Spinal cord (tissue), 10 donors: Measurements from ENCODE around the gene CEP350. TPM values are rescaled to one million over a fixed set of nuclear protein-coding genes. Genes with fewer than 3 reads are reported as not detected.
A peak's percentile ranks its signal among the peaks of the same experiment; 100 is the strongest.
"Not testable (repeated sequence)": the region's sequence is repeated elsewhere in the genome, so short reads cannot be mapped to it uniquely, and the experiment has no call there.

Source experiments
- DNase-seq, 6 donors: peaks; one replicate each; pipeline versions ENCODE4 v3.0.0 to v3.0.0-alpha.2; 2013 to 2015; ENCODE audit warnings: low spot score in 6 of 6, low read depth in 4 of 6
- H3K27ac ChIP-seq: one replicate; pipeline ENCODE4 v1.5.1; 2013; ENCODE audit warnings: low read depth, low read length, control low read depth
- H3K27me3 ChIP-seq: one replicate; pipeline ENCODE4 v1.6.1; 2013; ENCODE audit warnings: low read length; ENCODE audit not compliant: control insufficient read depth, insufficient read depth
- H3K36me3 ChIP-seq: one replicate; pipeline ENCODE4 v1.6.1; 2013; ENCODE audit warnings: low read length; ENCODE audit not compliant: control insufficient read depth, insufficient read depth
- H3K4me1 ChIP-seq: one replicate; pipeline ENCODE4 v1.6.1; 2013; ENCODE audit warnings: low read length; ENCODE audit not compliant: control insufficient read depth, insufficient read depth
- H3K4me3 ChIP-seq: one replicate; pipeline ENCODE4 v1.5.1; 2013; ENCODE audit warnings: low read depth, low read length, control low read depth
- H3K9me3 ChIP-seq: one replicate; pipeline ENCODE4 v1.6.1; 2013; ENCODE audit warnings: low read length; ENCODE audit not compliant: control insufficient read depth, insufficient read depth
- WGBS: methylation state at CpG from one replicate; pipeline ENCODE4 v1.1.5; 2013; ENCODE audit warnings: missing lambda C conversion rate; ENCODE audit not compliant: insufficient coverage; 5-methylcytosine and 5-hydroxymethylcytosine counted together
- polyA plus RNA-seq, 2 donors: library from polyadenylated mRNA; unstranded; fragments of 120-200 nt; gene quantifications; one replicate each; pipeline ENCODE4 v1.2.1, GENCODE V29; 2013; ENCODE audit not compliant: insufficient read length in 2 of 2
- total RNA-seq, 2 donors: library from RNA; depleted of rRNA in 1 of 2; stranded (reverse); fragments of 120-200 nt in 1 of 2; fragments of >200 nt in 1 of 2; gene quantifications; one replicate each; pipeline versions ENCODE4 v1.2.3 to v1.2.4, GENCODE V29; 2013 to 2014
- donor health status: healthy.

Gene CEP350
- total and polyA plus RNA-seq, 4 donors, result 16.8 to 98.3 (median 47.2) TPM

DNA sequence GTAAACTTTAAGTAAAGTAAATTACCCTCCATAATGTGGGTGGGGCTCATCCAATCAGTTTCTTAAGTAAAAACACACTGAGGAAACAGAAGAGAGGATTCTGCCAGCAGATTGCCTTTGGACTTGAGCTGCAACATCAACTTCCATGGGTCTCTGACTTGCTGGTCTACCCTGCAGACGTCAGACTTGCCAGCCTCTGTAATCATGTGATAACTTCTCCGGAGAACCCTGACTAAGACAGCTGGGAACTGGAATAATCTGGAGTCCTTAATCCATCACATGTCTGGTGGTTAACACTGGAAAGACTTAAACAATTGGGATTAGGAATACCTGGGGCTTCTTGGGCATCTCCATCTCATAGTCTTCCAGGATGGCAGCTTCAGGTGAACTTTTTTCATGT lies 13.2 kb upstream of the CEP350 start:
- no peaks in the 10 kb centered on the region for H3K4me1 ChIP-seq
- H3K27me3 ChIP-seq, result no peaks in the 10 kb centered on the region
- H3K4me3 ChIP-seq, result no peak overlapping the region
- 75% methylated on average over 2 of the region's 2 CpGs for whole genome bisulfite sequencing
- H3K36me3 ChIP-seq, result no peaks in the 10 kb centered on the region
- no peak for DNase-seq
- no peak overlapping the region for H3K27ac ChIP-seq
- no peaks in the 10 kb centered on the region for H3K9me3 ChIP-seq

DNA sequence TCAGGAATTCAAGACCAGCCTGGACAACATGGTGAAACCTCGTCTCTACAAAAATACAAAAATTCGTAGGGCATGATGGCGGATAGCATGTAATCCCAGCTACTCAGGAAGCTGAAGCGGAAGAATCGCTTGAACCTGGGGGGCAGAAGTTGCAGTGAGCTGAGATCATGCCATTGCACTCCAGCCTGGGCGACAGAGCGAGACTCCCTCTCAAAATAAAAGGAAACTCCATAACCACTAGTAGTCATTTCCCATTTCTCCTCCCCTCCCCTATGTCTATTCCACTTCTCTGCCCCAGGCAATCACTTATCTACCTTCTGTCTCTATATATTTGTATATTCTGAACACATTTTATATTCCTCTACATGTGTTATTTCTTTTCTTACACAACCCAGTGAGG lies 4.0 kb upstream of the CEP350 start:
- Histone ChIP-seq H3K4me3 (no peak overlapping the region), H3K9me3 (no peaks in the 10 kb centered on the region), H3K36me3 (no peaks in the 10 kb centered on the region), H3K27ac (no peak overlapping the region), H3K4me1 (no peaks in the 10 kb centered on the region), H3K27me3 (no peaks in the 10 kb centered on the region)
- 92% methylated on average over 7 of the region's 7 CpGs for WGBS
- no peak for DNase-seq

DNA sequence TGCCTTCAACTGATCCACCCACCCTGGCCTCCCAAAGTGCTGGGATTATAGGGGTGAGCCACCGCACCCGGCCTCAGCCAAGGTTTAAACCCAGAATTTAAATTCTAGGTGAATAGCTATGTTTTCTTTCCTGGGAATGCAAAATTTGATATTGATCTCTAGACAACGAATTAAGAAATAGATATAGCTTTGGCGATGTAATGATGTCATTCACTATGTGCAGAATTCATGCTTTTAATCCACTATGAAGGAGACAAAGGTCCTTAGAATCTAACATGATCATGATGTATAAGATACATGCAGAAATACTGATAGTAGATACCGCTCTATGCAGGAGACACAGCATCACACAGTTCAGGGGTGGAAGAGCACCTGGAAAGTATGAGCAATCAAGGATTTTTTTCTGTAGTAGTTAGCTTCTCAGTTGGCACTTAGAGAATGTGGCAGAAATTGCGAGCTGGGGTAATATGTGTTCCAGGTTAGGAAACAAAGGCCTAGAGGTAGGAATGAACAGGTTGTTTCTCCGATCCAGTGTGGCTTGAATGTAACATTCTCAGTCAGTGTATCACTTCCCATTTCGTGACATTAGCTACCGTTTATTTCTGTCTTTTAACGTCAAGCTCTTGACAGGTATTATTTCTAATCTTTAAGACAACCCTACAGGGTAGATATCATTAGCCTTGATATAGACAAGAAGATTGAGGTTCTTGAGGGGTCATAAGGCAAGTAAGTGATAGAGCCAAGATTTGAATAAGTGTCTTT lies 3.0 kb upstream of the CEP350 start:
- no peak for DNase-seq
- H3K4me1 ChIP-seq, result no peaks in the 10 kb centered on the region
- H3K36me3 ChIP-seq, result no peaks in the 10 kb centered on the region
- H3K27me3 ChIP-seq, result no peaks in the 10 kb centered on the region
- WGBS, result 91% methylated on average over 3 of the region's 10 CpGs
- no peaks in the 10 kb centered on the region for H3K9me3 ChIP-seq
- H3K27ac ChIP-seq, result no peak overlapping the region
- H3K4me3 ChIP-seq, result no peak overlapping the region

DNA sequence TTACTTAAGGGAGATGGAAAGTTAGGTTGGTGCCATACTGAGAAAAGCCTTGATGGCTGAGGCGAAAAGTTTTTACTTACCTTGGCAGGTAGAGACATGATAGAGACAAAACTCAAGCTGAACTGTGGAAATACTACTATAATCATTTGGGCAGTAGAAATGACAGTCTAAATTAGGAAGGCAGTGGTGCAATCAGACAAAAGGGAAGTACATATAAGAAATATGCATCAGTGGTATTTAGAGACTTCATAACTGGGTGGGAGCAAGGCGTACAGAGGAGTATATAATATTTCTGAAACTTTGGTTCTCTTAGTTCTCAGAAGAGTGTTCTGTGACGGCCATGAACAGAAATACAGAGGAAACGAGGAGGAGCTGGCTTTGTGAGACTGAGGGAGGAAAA lies 2.4 kb upstream of the CEP350 start:
- H3K36me3 ChIP-seq, result no peaks in the 10 kb centered on the region
- H3K9me3 ChIP-seq, result no peaks in the 10 kb centered on the region
- 83% methylated on average over 3 of the region's 4 CpGs for WGBS
- H3K27ac ChIP-seq, result no peak overlapping the region
- no peaks in the 10 kb centered on the region for H3K27me3 ChIP-seq
- no peaks in the 10 kb centered on the region for H3K4me1 ChIP-seq
- DNase-seq, result no peak
- no peak overlapping the region for H3K4me3 ChIP-seq

DNA sequence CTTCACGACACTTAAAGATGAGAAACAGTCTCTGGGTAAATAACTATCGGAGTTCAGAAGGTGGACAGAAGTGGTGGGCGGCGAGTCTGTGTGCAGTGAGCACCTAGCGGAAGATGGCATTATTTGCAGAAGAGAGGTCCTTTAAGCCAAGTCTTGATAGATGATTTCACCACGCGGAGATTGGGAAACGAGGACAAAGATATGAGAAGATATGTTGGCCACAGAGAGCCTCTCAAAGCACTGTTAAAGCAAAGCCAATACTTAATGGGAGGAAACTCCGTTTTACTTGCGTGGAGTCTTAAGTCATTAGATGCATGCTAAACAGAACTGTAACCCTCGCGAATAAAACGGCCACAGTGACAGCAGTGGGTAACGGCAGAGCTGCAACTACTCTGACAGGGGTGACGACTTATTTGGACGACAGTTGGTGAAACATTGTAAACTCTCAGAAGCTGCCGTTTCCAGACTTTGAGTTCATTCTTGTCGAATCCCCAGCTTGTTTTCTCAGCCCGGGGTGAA lies 577 bp upstream of the CEP350 start:
- Histone ChIP-seq H3K9me3 (no peaks in the 10 kb centered on the region), H3K27me3 (no peaks in the 10 kb centered on the region), H3K4me3 (peak overlapping the region; percentile 69), H3K4me1 (no peaks in the 10 kb centered on the region), H3K27ac (peak overlapping the region; percentile 90), H3K36me3 (no peaks in the 10 kb centered on the region)
- DNase-seq, result peak in 1 of 6 donors; percentile 87
- WGBS, result 5% methylated on average over 19 of the region's 19 CpGs

DNA sequence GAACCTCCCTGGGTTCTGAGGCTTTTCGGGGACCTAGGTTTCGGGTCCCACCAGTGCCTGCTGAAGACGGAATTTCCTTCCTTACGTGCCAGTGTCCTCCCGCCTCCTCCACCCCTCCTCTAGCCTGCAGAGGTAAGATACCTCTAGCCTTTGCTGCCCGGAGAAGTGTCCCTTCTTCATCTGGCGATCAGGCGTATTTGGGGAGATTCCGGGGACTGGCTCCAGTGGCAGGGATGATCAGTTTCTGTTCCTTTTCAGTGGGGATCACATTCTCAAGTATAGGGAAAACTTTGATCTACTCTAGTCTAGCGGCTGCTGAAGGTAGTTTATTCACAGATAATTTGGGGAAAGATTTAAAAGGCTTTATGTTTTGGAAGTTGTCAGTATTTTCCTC lies 674 bp downstream of the CEP350 start:
- Histone ChIP-seq H3K27me3 (no peaks in the 10 kb centered on the region), H3K4me3 (peak overlapping the region; percentile 69), H3K4me1 (no peaks in the 10 kb centered on the region), H3K9me3 (no peaks in the 10 kb centered on the region), H3K36me3 (no peaks in the 10 kb centered on the region), H3K27ac (peak overlapping the region; percentile 90)
- peak in 4 of 6 donors; percentile 11 to 51 (median 30) for DNase-seq
- whole genome bisulfite sequencing, result 0% methylated on average over 9 of the region's 10 CpGs

DNA sequence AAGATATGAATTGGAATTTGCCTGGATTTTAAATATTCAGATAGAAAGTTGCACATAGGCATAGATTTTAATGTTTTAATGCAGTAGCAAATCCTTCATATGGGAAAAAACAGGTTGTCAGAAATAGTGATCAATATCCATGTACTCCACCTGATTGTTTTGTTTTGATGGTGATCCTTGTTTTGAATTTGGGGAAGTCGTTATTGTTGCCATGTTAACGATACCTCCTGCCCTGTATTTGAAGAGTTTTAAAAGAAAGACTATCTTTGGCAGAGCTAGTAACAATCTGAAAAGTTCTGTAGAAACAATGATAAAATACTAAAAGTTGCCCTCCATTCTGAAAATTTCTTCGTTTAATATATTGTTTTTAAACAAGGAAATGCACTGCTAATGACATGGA lies 1.1 kb downstream of the CEP350 start:
- DNase-seq, result no peak
- Histone ChIP-seq H3K36me3 (no peaks in the 10 kb centered on the region), H3K27ac (peak overlapping the region; percentile 90), H3K4me3 (peak overlapping the region; percentile 69), H3K27me3 (no peaks in the 10 kb centered on the region), H3K4me1 (no peaks in the 10 kb centered on the region), H3K9me3 (no peaks in the 10 kb centered on the region)
- no CpG with 5 or more reads among the region's 3 CpGs for WGBS

DNA sequence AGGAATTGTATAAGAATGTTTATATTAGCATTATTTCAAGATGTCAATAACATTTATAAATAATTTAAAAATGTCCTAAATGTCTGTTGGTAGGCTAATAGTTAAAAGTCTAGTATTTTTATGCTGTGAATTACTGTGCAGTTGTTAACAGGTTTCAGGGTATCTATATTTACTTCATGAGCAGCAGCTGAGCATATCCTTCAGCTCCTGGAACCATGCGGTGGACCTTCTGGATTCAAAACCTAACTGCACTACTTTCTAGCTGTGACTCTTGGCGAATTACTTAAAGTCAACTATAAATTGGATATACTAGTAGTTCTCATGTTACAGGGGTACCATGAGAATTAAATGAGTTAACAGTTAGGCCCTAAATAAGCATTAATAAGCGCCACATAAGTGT lies 3.7 kb downstream of the CEP350 start:
- no peak for DNase-seq
- Histone ChIP-seq H3K9me3 (no peaks in the 10 kb centered on the region), H3K27me3 (no peaks in the 10 kb centered on the region), H3K4me3 (no peak overlapping the region), H3K27ac (no peak overlapping the region), H3K36me3 (no peaks in the 10 kb centered on the region), H3K4me1 (no peaks in the 10 kb centered on the region)
- WGBS, result no CpG with 5 or more reads among the region's 3 CpGs

DNA sequence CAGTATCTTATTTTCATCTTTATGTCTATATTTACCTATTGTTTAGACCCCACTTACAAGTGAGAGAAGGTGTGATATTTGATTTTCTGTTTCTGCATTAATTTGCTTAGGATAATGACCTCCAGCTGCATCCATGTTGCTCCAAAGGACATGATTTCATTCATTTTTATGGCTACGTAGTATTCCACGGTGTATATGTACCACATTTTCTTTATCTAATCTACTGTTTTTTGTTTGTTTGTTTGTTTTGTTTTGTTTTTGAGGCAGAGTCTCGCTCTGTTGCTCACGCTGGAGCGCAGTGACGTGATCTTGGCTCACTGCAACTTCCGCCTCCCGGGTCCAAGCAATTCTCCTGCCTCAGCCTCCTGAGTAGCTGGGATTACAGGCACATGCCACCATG lies 7.6 kb downstream of the CEP350 start:
- not testable (repeated sequence) for H3K36me3 ChIP-seq, H3K27ac ChIP-seq, DNase-seq, H3K4me3 ChIP-seq, H3K4me1 ChIP-seq, H3K9me3 ChIP-seq, H3K27me3 ChIP-seq
- no CpG with 5 or more reads among the region's 8 CpGs for WGBS

DNA sequence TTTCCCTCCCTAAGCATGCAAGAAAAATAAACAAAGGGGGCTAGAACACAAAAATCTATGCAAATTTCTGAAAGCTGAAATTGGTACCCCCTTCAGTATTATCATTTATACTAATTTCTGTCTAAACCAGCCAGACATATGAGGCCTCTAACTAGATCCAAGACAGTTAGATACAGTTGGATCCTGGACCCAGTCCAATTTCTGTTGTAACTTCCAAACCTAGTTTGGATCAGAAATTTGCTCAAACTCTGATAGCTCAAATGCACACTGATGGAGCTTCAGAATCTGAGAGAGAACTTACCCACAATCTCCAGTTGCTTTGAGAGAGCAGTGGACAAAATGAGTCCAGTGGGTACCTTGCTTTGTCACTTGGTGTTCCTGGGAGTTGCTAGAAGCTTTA lies 11.9 kb downstream of the CEP350 start:
- peaks cover 2% of the 10 kb centered on the region for H3K9me3 ChIP-seq
- no peak overlapping the region for H3K27ac ChIP-seq
- no peaks in the 10 kb centered on the region for H3K4me1 ChIP-seq
- H3K36me3 ChIP-seq, result no peaks in the 10 kb centered on the region
- no peaks in the 10 kb centered on the region for H3K27me3 ChIP-seq
- no peak for DNase-seq
- H3K4me3 ChIP-seq, result no peak overlapping the region
